Thyroid gland (tissue), 4 donors: ENCODE measurements around the gene NLRP3. TPM values are rescaled to one million over a fixed set of nuclear protein-coding genes. Genes with fewer than 3 reads are reported as not detected.
"Not testable (repeated sequence)": the region's sequence is repeated elsewhere in the genome, so short reads cannot be mapped to it uniquely, and the experiment has no call there.

Experiments used
- DNase-seq, 2 donors: peaks; one replicate each; pipeline ENCODE4 v3.0.0-alpha.2; 2019
- H3K27ac ChIP-seq, 3 donors: fragments of 200-600 bp; sonication (generic); 1 replicate in 2 of 3; 2 replicates in 1 of 3; pipeline ENCODE4 v1.5.1; 2016 to 2019; ENCODE audit warnings: mild to moderate bottlenecking in 1 of 3, moderate library complexity in 1 of 3
- H3K27me3 ChIP-seq: fragments of 200-600 bp; sonication (generic); one replicate; pipeline ENCODE4 v1.5.1; 2019
- H3K36me3 ChIP-seq, 2 donors: fragments of 200-600 bp; sonication (generic); one replicate each; pipeline ENCODE4 v1.5.1; 2016 to 2019
- H3K4me1 ChIP-seq, 2 donors: fragments of 200-600 bp; sonication (generic); one replicate each; pipeline ENCODE4 v1.5.1; 2017 to 2019
- H3K4me3 ChIP-seq, 3 donors: fragments of 200-600 bp; sonication (generic); replicated peaks in 1 of 3; 1 replicate in 2 of 3; 2 replicates in 1 of 3; pipeline ENCODE4 v1.5.1; 2016; ENCODE audit warnings: mild to moderate bottlenecking in 1 of 3
- H3K9me3 ChIP-seq: fragments of 200-600 bp; sonication (generic); one replicate; pipeline ENCODE4 v1.5.1; 2017
- POLR2A ChIP-seq, 2 donors: fragments of 450-650 bp; IDR thresholded peaks; one replicate each; pipeline ENCODE4 v1.6.1; 2017; ENCODE audit warnings: antibody characterized with exemption in 2 of 2, mild to moderate bottlenecking in 2 of 2, moderate library complexity in 1 of 2
- WGBS, 2 donors: methylation state at CpG; one replicate each; pipeline ENCODE4 v1.1.5; 2017; 5-methylcytosine and 5-hydroxymethylcytosine counted together
- intact Hi-C: fragments of 100-400 bp; cut with DNase I; formaldehyde crosslinking; loops from one replicate; pipeline ENCODE4 v1.15.1; 2023
- total RNA-seq, 4 donors: library from RNA; depleted of rRNA; stranded (reverse); fragments of >200 nt; gene quantifications; one replicate each; pipeline ENCODE4 v1.2.3, GENCODE V29; 2016
- TF ChIP-seq, protein P1 (sequence below), 6 experiments: fragments of 200-600 bp in 3 of 6; fragments of 450-650 bp in 3 of 6; sonication (generic) in 3 of 6; IDR thresholded peaks; one replicate each; pipeline ENCODE4 v1.5.1; 2016 to 2019; ENCODE audit warnings: antibody characterized with exemption in 6 of 6, mild to moderate bottlenecking in 2 of 6, inconsistent platforms in 1 of 6, moderate library complexity in 1 of 6

NLRP3 gene
- total RNA-seq, 4 donors from 2014 or later = 0.54 to 2.3 (median 0.75) TPM

- no peak overlapping the region for H3K27ac ChIP-seq
- H3K36me3 ChIP-seq = no peaks in the 10 kb centered on the region
- intact Hi-C loops = no loop called here
- TF ChIP-seq, protein P1, sequence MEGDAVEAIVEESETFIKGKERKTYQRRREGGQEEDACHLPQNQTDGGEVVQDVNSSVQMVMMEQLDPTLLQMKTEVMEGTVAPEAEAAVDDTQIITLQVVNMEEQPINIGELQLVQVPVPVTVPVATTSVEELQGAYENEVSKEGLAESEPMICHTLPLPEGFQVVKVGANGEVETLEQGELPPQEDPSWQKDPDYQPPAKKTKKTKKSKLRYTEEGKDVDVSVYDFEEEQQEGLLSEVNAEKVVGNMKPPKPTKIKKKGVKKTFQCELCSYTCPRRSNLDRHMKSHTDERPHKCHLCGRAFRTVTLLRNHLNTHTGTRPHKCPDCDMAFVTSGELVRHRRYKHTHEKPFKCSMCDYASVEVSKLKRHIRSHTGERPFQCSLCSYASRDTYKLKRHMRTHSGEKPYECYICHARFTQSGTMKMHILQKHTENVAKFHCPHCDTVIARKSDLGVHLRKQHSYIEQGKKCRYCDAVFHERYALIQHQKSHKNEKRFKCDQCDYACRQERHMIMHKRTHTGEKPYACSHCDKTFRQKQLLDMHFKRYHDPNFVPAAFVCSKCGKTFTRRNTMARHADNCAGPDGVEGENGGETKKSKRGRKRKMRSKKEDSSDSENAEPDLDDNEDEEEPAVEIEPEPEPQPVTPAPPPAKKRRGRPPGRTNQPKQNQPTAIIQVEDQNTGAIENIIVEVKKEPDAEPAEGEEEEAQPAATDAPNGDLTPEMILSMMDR (IDR thresholded peaks at IDR 0.05) = no peak
- no peak for TF ChIP-seq POLR2A (IDR thresholded peaks at IDR 0.05)
- no peaks in the 10 kb centered on the region for H3K9me3 ChIP-seq
- DNase-seq = no peak
- H3K4me3 ChIP-seq = no peak overlapping the region
- no peaks in the 10 kb centered on the region for H3K27me3 ChIP-seq
- WGBS, 2 donors = 81 to 87% methylated on average over 16 of the region's 16 CpGs
- H3K4me1 ChIP-seq = no peaks in the 10 kb centered on the region
Measured at GRCh38 chr1:247370786-247371732, 44.9 kb upstream of the NLRP3 start.

DNA sequence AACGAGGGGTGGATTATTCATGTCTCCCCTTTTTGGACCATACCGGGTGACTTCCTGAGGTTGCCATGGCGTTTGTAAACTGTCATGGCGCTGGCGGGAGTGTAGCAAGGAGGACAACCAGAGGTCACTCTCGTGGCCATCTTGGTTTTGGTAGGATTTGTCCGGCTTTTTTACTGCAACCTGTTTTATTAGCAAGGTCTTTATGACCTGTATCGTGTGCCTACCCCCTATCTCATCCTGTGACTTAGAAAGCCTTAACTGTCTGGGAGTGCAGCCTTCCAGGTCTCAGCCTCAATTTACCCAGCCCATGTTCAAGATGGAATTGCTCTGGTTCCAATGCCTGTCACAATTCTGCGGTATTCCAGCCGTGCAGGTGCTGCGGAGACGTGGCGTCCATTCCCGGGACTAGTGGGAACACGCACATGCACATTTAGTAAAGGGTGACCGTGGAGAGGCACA, 44.1 kb upstream of the NLRP3 start:
- no peak overlapping the region for H3K4me3 ChIP-seq
- WGBS, 2 donors = 93 to 94% methylated on average over 16 of the region's 16 CpGs
- H3K4me1 ChIP-seq = no peaks in the 10 kb centered on the region
- H3K27me3 ChIP-seq = no peaks in the 10 kb centered on the region
- H3K27ac ChIP-seq = no peak overlapping the region
- intact Hi-C loops = no loop called here
- TF ChIP-seq, protein P1 (IDR thresholded peaks at IDR 0.05) = no peak
- TF ChIP-seq POLR2A (IDR thresholded peaks at IDR 0.05) = no peak
- no peaks in the 10 kb centered on the region for H3K36me3 ChIP-seq
- H3K9me3 ChIP-seq = no peaks in the 10 kb centered on the region
- no peak for DNase-seq

DNA sequence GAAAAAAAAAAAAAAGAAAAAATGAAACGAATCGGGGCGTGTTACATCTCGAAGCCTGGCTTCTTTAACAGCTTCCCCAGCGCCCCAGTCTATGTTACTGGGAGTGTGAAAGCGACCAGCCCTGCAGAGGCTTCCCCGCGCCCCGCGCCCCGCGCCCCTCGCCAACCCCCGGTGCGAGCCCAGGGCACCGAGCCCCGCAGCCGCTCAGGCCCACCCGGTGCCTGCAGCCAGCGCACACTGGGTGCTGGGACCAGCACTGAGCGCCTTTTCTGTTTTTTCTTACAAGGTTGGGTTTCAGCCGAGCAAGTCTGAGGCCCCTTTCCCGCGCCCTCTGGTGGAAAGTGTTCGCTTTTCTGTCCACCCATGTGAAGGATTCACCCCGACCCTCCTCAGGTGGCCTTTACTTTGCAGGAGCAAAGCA, 42.2 kb upstream of the NLRP3 start:
- no peak overlapping the region for H3K4me3 ChIP-seq
- WGBS, 2 donors = 23 to 26% methylated on average over 26 of the region's 26 CpGs
- no peaks in the 10 kb centered on the region for H3K9me3 ChIP-seq
- intact Hi-C loops = no loop called here
- no peak overlapping the region for H3K27ac ChIP-seq
- H3K27me3 ChIP-seq = no peaks in the 10 kb centered on the region
- no peaks in the 10 kb centered on the region for H3K36me3 ChIP-seq
- peak; percentile 39 to 56 for DNase-seq
- H3K4me1 ChIP-seq = no peaks in the 10 kb centered on the region
- no peak for TF ChIP-seq POLR2A (IDR thresholded peaks at IDR 0.05)
- TF ChIP-seq, protein P1 (IDR thresholded peaks at IDR 0.05) = peak in 4 of 6 experiments; percentile 10 to 45 (median 25)

- H3K4me3 ChIP-seq, H3K4me1 ChIP-seq, H3K9me3 ChIP-seq, DNase-seq, H3K36me3 ChIP-seq, H3K27me3 ChIP-seq, H3K27ac ChIP-seq, intact Hi-C loops: not testable (repeated sequence)
- 87 to 92% methylated on average over 8 of the region's 8 CpGs for WGBS, 2 donors
Measured at GRCh38 chr1:247374651-247375334, 41.2 kb upstream of the NLRP3 start.

GRCh38 chr1:247375747-247376146, 40.2 kb upstream of the NLRP3 start:
- Histone ChIP-seq H3K4me1 (no peaks in the 10 kb centered on the region), H3K27me3 (no peaks in the 10 kb centered on the region), H3K27ac (no peak overlapping the region), H3K36me3 (no peaks in the 10 kb centered on the region), H3K4me3 (no peak overlapping the region), H3K9me3 (no peaks in the 10 kb centered on the region)
- no peak for TF ChIP-seq POLR2A (IDR thresholded peaks at IDR 0.05)
- intact Hi-C loops = no loop called here
- WGBS, 2 donors = 86 to 88% methylated on average over 14 of the region's 14 CpGs
- DNase-seq = no peak

- Histone ChIP-seq H3K4me1 (no peaks in the 10 kb centered on the region), H3K4me3 (no peak overlapping the region), H3K27ac (no peak overlapping the region), H3K36me3 (no peaks in the 10 kb centered on the region), H3K9me3 (no peaks in the 10 kb centered on the region), H3K27me3 (no peaks in the 10 kb centered on the region)
- 42 to 46% methylated on average over 7 of the region's 7 CpGs for WGBS, 2 donors
- TF ChIP-seq POLR2A (IDR thresholded peaks at IDR 0.05) = no peak
- TF ChIP-seq, protein P1 (IDR thresholded peaks at IDR 0.05) = no peak
- DNase-seq = no peak
- intact Hi-C loops = no loop called here
Measured at GRCh38 chr1:247376659-247377058, 39.3 kb upstream of the NLRP3 start.

DNA sequence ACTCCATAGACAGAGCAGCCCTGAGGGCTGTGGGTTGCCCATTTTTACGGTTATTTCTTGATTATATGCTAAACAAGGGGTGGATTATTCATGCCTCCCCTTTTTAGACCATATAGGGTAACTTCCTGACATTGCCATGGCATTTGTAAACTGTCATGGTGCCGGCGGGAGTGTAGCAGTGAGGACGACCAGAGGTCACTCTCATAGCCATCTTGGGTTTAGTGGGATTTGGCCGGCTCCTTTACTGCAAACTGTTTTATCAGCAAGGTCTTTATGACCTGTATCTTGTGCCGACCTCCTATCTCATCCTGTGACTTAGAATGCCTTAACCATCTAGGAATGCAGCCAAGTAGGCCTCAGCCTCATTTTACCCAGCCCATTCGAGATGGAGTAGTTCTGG, 38.3 kb upstream of the NLRP3 start:
- H3K27me3 ChIP-seq, H3K36me3 ChIP-seq, H3K4me3 ChIP-seq, H3K4me1 ChIP-seq, DNase-seq, intact Hi-C loops, H3K9me3 ChIP-seq, H3K27ac ChIP-seq: not testable (repeated sequence)
- WGBS, 2 donors = 80 to 84% methylated on average over 7 of the region's 7 CpGs
